SH-SY5Y (cell line): ENCODE measurements around the gene DDAH2.

Experiments
- GATA2 ChIP-seq: IDR thresholded peaks from 2 replicates; pipeline ENCODE4 v1.6.1; 2011; ENCODE audit warnings: mild to moderate bottlenecking, low read depth, low read length
- GATA3 ChIP-seq: IDR thresholded peaks from 2 replicates; pipeline ENCODE4 v1.6.1; 2011; ENCODE audit warnings: low read depth, mild to moderate bottlenecking, low read length, moderate library complexity

DDAH2 gene

GRCh38 chr6:31717499-31718222 lies 11.4 kb downstream of the DDAH2 start:
- TF ChIP-seq GATA2 (no peak), GATA3 (no peak)

- TF ChIP-seq GATA3 (no peak), GATA2 (no peak)
Measured at GRCh38 chr6:31715022-31715958, 13.8 kb downstream of the DDAH2 start, which contains the start of gene LY6G6D. TSS of gene LY6G6D (plus strand) at chr6:31715348. CDS start at chr6:31715356, 8 bp downstream.

- TF ChIP-seq GATA2, result no peak
- no peak for TF ChIP-seq GATA3
Measured at GRCh38 chr6:31713991-31714684, 15.0 kb downstream of the DDAH2 start.

GRCh38 chr6:31713465-31713864 lies 15.6 kb downstream of the DDAH2 start:
- TF ChIP-seq GATA2 (no peak), GATA3 (no peak)

- no peak for TF ChIP-seq GATA3
- no peak for TF ChIP-seq GATA2
Measured at GRCh38 chr6:31712296-31712695, 16.8 kb downstream of the DDAH2 start.

GRCh38 chr6:31711233-31711632 lies 17.9 kb downstream of the DDAH2 start:
- TF ChIP-seq GATA2 (no peak), GATA3 (no peak)

GRCh38 chr6:31710523-31711219 lies 18.4 kb downstream of the DDAH2 start:
- no peak for TF ChIP-seq GATA3
- no peak for TF ChIP-seq GATA2

GRCh38 chr6:31708224-31708623 lies 20.9 kb downstream of the DDAH2 start:
- no peak for TF ChIP-seq GATA2
- no peak for TF ChIP-seq GATA3

GRCh38 chr6:31707701-31708100 lies 21.4 kb downstream of the DDAH2 start:
- TF ChIP-seq GATA2, result no peak
- TF ChIP-seq GATA3, result no peak

- TF ChIP-seq GATA2 (no peak), GATA3 (no peak)
Measured at GRCh38 chr6:31706599-31706998, 22.5 kb downstream of the DDAH2 start, which contains the start of gene LY6G6F. TSS of gene LY6G6F (plus strand) at chr6:31706866. CDS start at chr6:31706907, 41 bp downstream.

GRCh38 chr6:31705931-31706330 lies 23.2 kb downstream of the DDAH2 start:
- TF ChIP-seq GATA3, result no peak
- no peak for TF ChIP-seq GATA2

GRCh38 chr6:31702819-31703716 lies 26.0 kb downstream of the DDAH2 start, which contains the start of gene ABHD16A:
TSS of gene ABHD16A (minus strand) at chr6:31703324. CDS start at chr6:31703281, 43 bp downstream.
- TF ChIP-seq GATA3, result no peak
- TF ChIP-seq GATA2, result peak; percentile 34; the same call in 1 of the 2 replicates

GRCh38 chr6:31702405-31702818 lies 26.7 kb downstream of the DDAH2 start:
- TF ChIP-seq GATA3 (no peak), GATA2 (no peak)
